SK-N-MC (cell line): ENCODE data around the gene CCDC183.

Experiments used
- EZH2 ChIP-seq: fragments of 200-600 bp; sonication (generic); IDR thresholded peaks from one replicate; pipeline ENCODE4 v1.6.1; 2017; ENCODE audit warnings: antibody characterized with exemption
- FOXP2 ChIP-seq: optimal IDR thresholded peaks from 2 replicates; pipeline ENCODE3; 2011; ENCODE audit warnings: mild to moderate bottlenecking, moderate library complexity; ENCODE audit not compliant: insufficient read depth; ENCODE audit errors: extremely low read length, control extremely low read depth
- POLR2AphosphoS5 ChIP-seq: IDR thresholded peaks from 2 replicates; pipeline ENCODE4 v1.6.1; 2012; ENCODE audit warnings: mild to moderate bottlenecking, low read depth, low read length, borderline replicate concordance

GRCh38 chr9:136821826-136822544 lies 25.8 kb downstream of the CCDC183 start:
- TF ChIP-seq POLR2AphosphoS5 (no peak), EZH2 (no peak), FOXP2 (no peak)
